OCI-LY3 (cell line): ENCODE data around the gene LRP6.

Experiments used
- EZH2phosphoT487 ChIP-seq: fragments of 200-600 bp; shearing (Covaris generic); IDR thresholded peaks from 2 replicates; pipeline ENCODE4 v1.6.1; 2018; ENCODE audit warnings: antibody characterized with exemption, mixed run types, low read depth
- TF ChIP-seq, protein P1 (sequence below): fragments of 200-600, 300-600 bp; sonication (generic); IDR thresholded peaks from 2 replicates; pipeline ENCODE4 v1.5.1; 2014; ENCODE audit warnings: antibody characterized with exemption, low read length, low read depth

DNA sequence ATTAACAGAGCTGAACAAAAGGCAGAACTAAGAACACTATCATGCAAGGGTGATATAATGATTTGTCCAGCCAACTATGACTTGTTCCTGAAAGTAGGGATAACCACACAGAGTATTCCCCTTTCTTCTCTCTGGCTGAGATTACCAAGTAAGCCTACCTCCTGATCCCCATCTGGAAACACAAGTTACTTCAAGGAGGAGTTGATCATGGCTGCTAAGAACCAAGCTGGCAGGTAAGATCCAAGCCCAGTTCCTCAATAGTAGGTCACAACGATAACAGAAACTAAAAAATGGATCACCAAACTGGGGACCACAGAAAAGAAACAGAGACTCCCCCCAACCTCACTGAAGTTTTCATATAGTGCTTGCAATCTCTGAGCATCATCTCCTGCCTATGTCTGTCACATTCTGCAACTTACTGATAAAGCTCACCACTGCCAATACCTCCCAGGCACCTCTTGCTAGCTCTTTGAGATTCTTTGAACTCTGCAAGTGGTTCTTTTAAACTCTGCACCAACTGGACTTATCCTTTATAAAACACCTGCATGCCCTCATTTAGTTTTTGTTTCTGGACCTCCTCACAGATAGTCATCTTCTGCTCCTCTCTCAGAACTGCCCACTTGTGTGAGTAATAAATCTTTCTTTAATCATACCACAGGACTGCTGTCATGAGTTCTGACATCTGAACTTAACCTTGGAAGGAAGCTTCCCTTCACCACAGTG, 76.6 kb downstream of the LRP6 start:
- TF ChIP-seq, protein P1, sequence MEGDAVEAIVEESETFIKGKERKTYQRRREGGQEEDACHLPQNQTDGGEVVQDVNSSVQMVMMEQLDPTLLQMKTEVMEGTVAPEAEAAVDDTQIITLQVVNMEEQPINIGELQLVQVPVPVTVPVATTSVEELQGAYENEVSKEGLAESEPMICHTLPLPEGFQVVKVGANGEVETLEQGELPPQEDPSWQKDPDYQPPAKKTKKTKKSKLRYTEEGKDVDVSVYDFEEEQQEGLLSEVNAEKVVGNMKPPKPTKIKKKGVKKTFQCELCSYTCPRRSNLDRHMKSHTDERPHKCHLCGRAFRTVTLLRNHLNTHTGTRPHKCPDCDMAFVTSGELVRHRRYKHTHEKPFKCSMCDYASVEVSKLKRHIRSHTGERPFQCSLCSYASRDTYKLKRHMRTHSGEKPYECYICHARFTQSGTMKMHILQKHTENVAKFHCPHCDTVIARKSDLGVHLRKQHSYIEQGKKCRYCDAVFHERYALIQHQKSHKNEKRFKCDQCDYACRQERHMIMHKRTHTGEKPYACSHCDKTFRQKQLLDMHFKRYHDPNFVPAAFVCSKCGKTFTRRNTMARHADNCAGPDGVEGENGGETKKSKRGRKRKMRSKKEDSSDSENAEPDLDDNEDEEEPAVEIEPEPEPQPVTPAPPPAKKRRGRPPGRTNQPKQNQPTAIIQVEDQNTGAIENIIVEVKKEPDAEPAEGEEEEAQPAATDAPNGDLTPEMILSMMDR, result no peak
- TF ChIP-seq EZH2phosphoT487, result no peak
